Neural cell (in vitro differentiated cells): Measurements from ENCODE around the gene OR52E5. TPM values are rescaled to one million over a fixed set of nuclear protein-coding genes. Genes with fewer than 3 reads are reported as not detected.

Experiments used
- H2AFZ ChIP-seq: fragments of 200-600, 300-800 bp; sonication (generic), shearing (Covaris generic); 2 replicates; pipeline ENCODE4 v1.6.0; 2014; ENCODE audit warnings: low read depth, mild to moderate bottlenecking, antibody characterized with exemption, low read length, moderate library complexity
- H3F3A ChIP-seq: fragments of 200-600 bp; shearing (Covaris generic); 2 replicates; pipeline ENCODE4 v1.6.1; 2016; ENCODE audit warnings: mild to moderate bottlenecking, moderate library complexity, mixed read lengths, antibody characterized with exemption, low read length; ENCODE audit not compliant: insufficient read depth, poor library complexity, severe bottlenecking
- H3K27ac ChIP-seq: fragments of 200-600, 300-800 bp; sonication (generic), shearing (Covaris generic); 2 replicates; pipeline ENCODE4 v1.5.1; 2014; ENCODE audit warnings: mild to moderate bottlenecking, low read length, moderate library complexity
- H3K27me3 ChIP-seq: fragments of 300-800, 200-600 bp; sonication (generic), shearing (Covaris generic); 2 replicates; pipeline ENCODE4 v1.6.0; 2014; ENCODE audit warnings: mild to moderate bottlenecking, low read depth, low read length, moderate library complexity; ENCODE audit not compliant: insufficient read depth
- H3K36me3 ChIP-seq: fragments of 300-800, 200-600 bp; sonication (generic), shearing (Covaris generic); 2 replicates; pipeline ENCODE4 v1.5.1; 2014; ENCODE audit warnings: mild to moderate bottlenecking, antibody characterized with exemption, low read length, moderate library complexity; ENCODE audit not compliant: insufficient read depth
- H3K4me2 ChIP-seq: fragments of 300-800, 200-600 bp; sonication (generic), shearing (Covaris generic); 2 replicates; pipeline ENCODE4 v1.6.0; 2014; ENCODE audit warnings: mild to moderate bottlenecking, low read length
- H3K4me3 ChIP-seq: fragments of 300-800, 200-600 bp; sonication (generic), shearing (Covaris generic); 2 replicates; pipeline ENCODE4 v1.5.1; 2014; ENCODE audit warnings: mild to moderate bottlenecking, low read length, moderate library complexity
- H3K79me2 ChIP-seq: fragments of 200-600 bp; shearing (Covaris generic); replicated peaks from 2 replicates; pipeline ENCODE4 v1.6.0; 2014; ENCODE audit warnings: mild to moderate bottlenecking, low read length, moderate library complexity; ENCODE audit not compliant: insufficient read depth
- H3K9ac ChIP-seq: fragments of 300-800, 200-600 bp; sonication (generic), shearing (Covaris generic); 2 replicates; pipeline ENCODE4 v1.6.1; 2016; ENCODE audit warnings: mild to moderate bottlenecking, low read length, mixed read lengths
- H3K9me2 ChIP-seq: fragments of 200-600 bp; shearing (Covaris generic); 2 replicates; pipeline ENCODE4 v1.6.1; 2016; ENCODE audit warnings: mild to moderate bottlenecking, low read length, mixed read lengths; ENCODE audit not compliant: insufficient read depth
- H3K9me3 ChIP-seq: fragments of 200-600, 300-800 bp; sonication (generic), shearing (Covaris generic); 2 replicates; pipeline ENCODE4 v1.6.1; 2016; ENCODE audit warnings: mild to moderate bottlenecking, mixed run types, low read length, moderate library complexity, mixed read lengths
- H4K20me1 ChIP-seq: fragments of 200-600 bp; shearing (Covaris generic); 2 replicates; pipeline ENCODE4 v1.6.1; 2016; ENCODE audit warnings: mild to moderate bottlenecking, mixed run types; ENCODE audit not compliant: insufficient read depth
- EP300 ChIP-seq: fragments of 450-650 bp; conservative IDR thresholded peaks from 2 replicates; pipeline ENCODE4 v1.6.1; 2014; ENCODE audit warnings: antibody characterized with exemption, mild to moderate bottlenecking, moderate library complexity; ENCODE audit not compliant: poor library complexity, severe bottlenecking
- EZH2 ChIP-seq: fragments of 200-600, 300-800 bp; shearing (Covaris generic), sonication (generic); IDR thresholded peaks from 2 replicates; pipeline ENCODE4 v1.6.1; 2014; ENCODE audit warnings: antibody characterized with exemption, low read length, borderline replicate concordance, mild to moderate bottlenecking; ENCODE audit not compliant: insufficient read depth, poor library complexity, severe bottlenecking
- MXI1 ChIP-seq: fragments of 450-650 bp; conservative IDR thresholded peaks from 2 replicates; pipeline ENCODE4 v1.6.1; 2014; ENCODE audit warnings: antibody characterized with exemption, mild to moderate bottlenecking; ENCODE audit not compliant: poor library complexity, severe bottlenecking
- POLR2AphosphoS5 ChIP-seq: IDR thresholded peaks from 2 replicates; pipeline ENCODE4 v1.6.1; 2012
- RAD21 ChIP-seq: fragments of 450-650 bp; conservative IDR thresholded peaks from 2 replicates; pipeline ENCODE4 v1.6.1; 2014; ENCODE audit warnings: antibody characterized with exemption, mild to moderate bottlenecking, moderate library complexity
- SMC3 ChIP-seq: fragments of 450-650 bp; conservative IDR thresholded peaks from 2 replicates; pipeline ENCODE4 v1.6.1; 2014; ENCODE audit warnings: antibody characterized with exemption, mild to moderate bottlenecking, moderate library complexity; ENCODE audit not compliant: poor library complexity
- TAF1 ChIP-seq: IDR thresholded peaks from 2 replicates; pipeline ENCODE4 v1.6.1; 2012; ENCODE audit warnings: low read depth
- polyA plus RNA-seq: library from polyadenylated mRNA; depleted of rRNA; stranded (reverse); fragments of >200 nt; gene quantifications from 2 replicates; pipeline ENCODE4 v1.2.3, GENCODE V29; 2014
- TF ChIP-seq, protein P1 (sequence below): fragments of 450-650 bp; IDR thresholded peaks from 2 replicates; pipeline ENCODE4 v1.5.1; 2014; ENCODE audit warnings: antibody characterized with exemption, mild to moderate bottlenecking, moderate library complexity; ENCODE audit not compliant: poor library complexity, severe bottlenecking
- TF ChIP-seq, protein P2 (sequence below): IDR thresholded peaks from 2 replicates; pipeline ENCODE4 v1.6.1; 2012; ENCODE audit warnings: borderline replicate concordance

OR52E5 gene
- polyA plus RNA-seq, 1 donor from 2014 or later: not detected

DNA sequence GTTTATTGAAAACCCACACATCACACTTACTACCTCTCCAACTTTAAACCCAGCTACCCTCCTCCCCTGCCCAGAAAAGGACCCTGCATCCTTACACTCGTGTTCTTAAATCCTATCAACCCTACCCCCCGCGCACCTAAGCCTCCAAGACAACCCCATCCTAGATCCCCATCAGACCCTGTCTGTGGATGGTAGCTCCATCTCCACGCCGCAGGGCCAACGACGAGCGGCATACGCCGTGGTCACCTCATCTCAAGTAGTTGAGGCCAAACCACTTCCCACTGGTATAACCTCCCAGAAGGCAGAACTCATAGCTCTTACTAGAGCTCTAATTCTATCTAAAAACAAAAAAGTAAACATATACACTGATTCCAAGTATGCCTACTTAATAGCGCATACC lies 39.7 kb downstream of the OR52E5 start:
- H2AFZ ChIP-seq: no peak overlapping the region

DNA sequence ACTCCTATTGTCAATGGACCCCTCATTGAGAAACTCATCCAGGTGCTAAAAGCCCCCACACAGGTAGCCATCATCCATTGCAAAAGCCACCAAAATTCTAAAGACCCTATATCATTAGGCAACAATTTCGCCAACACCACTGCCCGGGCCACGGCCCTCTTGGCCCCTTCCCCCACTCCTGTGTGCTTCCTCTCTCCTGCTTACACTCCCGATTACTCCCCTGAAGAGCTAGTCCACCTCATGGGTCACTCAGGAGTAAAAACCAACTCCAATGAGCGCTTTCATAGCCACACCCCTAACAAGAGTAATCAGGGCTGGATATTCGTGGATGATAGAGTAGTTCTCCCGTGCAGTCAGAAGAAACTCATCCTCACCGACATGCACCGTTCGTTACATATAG lies 40.1 kb downstream of the OR52E5 start:
- no peak overlapping the region for H3K9ac ChIP-seq
- H3K9me3 ChIP-seq: no peaks in the 10 kb centered on the region
- no peak overlapping the region for H3K4me3 ChIP-seq
- H3K4me2 ChIP-seq: no peak overlapping the region
- H3K79me2 ChIP-seq: no peaks in the 10 kb centered on the region
- no peak overlapping the region for H2AFZ ChIP-seq
- TF ChIP-seq MXI1 (no peak), EZH2 (no peak), TAF1 (no peak), EP300 (no peak), RAD21 (no peak), SMC3 (no peak), POLR2AphosphoS5 (no peak)
- TF ChIP-seq, protein P1, sequence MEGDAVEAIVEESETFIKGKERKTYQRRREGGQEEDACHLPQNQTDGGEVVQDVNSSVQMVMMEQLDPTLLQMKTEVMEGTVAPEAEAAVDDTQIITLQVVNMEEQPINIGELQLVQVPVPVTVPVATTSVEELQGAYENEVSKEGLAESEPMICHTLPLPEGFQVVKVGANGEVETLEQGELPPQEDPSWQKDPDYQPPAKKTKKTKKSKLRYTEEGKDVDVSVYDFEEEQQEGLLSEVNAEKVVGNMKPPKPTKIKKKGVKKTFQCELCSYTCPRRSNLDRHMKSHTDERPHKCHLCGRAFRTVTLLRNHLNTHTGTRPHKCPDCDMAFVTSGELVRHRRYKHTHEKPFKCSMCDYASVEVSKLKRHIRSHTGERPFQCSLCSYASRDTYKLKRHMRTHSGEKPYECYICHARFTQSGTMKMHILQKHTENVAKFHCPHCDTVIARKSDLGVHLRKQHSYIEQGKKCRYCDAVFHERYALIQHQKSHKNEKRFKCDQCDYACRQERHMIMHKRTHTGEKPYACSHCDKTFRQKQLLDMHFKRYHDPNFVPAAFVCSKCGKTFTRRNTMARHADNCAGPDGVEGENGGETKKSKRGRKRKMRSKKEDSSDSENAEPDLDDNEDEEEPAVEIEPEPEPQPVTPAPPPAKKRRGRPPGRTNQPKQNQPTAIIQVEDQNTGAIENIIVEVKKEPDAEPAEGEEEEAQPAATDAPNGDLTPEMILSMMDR: no peak
- TF ChIP-seq, protein P2, sequence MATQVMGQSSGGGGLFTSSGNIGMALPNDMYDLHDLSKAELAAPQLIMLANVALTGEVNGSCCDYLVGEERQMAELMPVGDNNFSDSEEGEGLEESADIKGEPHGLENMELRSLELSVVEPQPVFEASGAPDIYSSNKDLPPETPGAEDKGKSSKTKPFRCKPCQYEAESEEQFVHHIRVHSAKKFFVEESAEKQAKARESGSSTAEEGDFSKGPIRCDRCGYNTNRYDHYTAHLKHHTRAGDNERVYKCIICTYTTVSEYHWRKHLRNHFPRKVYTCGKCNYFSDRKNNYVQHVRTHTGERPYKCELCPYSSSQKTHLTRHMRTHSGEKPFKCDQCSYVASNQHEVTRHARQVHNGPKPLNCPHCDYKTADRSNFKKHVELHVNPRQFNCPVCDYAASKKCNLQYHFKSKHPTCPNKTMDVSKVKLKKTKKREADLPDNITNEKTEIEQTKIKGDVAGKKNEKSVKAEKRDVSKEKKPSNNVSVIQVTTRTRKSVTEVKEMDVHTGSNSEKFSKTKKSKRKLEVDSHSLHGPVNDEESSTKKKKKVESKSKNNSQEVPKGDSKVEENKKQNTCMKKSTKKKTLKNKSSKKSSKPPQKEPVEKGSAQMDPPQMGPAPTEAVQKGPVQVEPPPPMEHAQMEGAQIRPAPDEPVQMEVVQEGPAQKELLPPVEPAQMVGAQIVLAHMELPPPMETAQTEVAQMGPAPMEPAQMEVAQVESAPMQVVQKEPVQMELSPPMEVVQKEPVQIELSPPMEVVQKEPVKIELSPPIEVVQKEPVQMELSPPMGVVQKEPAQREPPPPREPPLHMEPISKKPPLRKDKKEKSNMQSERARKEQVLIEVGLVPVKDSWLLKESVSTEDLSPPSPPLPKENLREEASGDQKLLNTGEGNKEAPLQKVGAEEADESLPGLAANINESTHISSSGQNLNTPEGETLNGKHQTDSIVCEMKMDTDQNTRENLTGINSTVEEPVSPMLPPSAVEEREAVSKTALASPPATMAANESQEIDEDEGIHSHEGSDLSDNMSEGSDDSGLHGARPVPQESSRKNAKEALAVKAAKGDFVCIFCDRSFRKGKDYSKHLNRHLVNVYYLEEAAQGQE: no peak
- no peaks in the 10 kb centered on the region for H3K9me2 ChIP-seq
- H3K36me3 ChIP-seq: no peaks in the 10 kb centered on the region
- H3F3A ChIP-seq: no peaks in the 10 kb centered on the region
- no peaks in the 10 kb centered on the region for H3K27me3 ChIP-seq
- H3K27ac ChIP-seq: no peak overlapping the region
- no peaks in the 10 kb centered on the region for H4K20me1 ChIP-seq

More for the DNA sequence above, 39.7 kb downstream of the OR52E5 start:
- Histone ChIP-seq H3K9me3 (no peaks in the 10 kb centered on the region), H3K79me2 (no peaks in the 10 kb centered on the region), H3K27ac (no peak overlapping the region), H3K9ac (no peak overlapping the region), H3K27me3 (no peaks in the 10 kb centered on the region), H3F3A (no peaks in the 10 kb centered on the region), H3K36me3 (no peaks in the 10 kb centered on the region), H3K4me3 (no peak overlapping the region), H3K9me2 (no peaks in the 10 kb centered on the region), H4K20me1 (no peaks in the 10 kb centered on the region), H3K4me2 (no peak overlapping the region)
- TF ChIP-seq, protein P2: no peak
- no peak for TF ChIP-seq RAD21
